OCI-LY7 (cell line): ENCODE measurements around the gene ANG. TPM values are rescaled to one million over a fixed set of nuclear protein-coding genes. Genes with fewer than 3 reads are reported as not detected.
"Not testable (repeated sequence)": the region's sequence is repeated elsewhere in the genome, so short reads cannot be mapped to it uniquely, and the experiment has no call there.

ENCODE experiments used
- BruUV-seq: library from RNA; stranded (reverse); fragments of 400-500 nt; replicated peaks from 2 replicates; lab custom pipeline; 2021; lab: Mats Ljungman, UMichigan
- CTCF ChIA-PET: fragments of 300-600 bp; sonication (Branson Sonifier 250); formaldehyde crosslinking; loops from one replicate; lab custom pipeline; 2022; ENCODE audit warnings: antibody characterized with exemption; ENCODE audit not compliant: unreplicated experiment; lab: Charles Lee
- POLR2A ChIA-PET: fragments of 300-600 bp; sonication (Branson Sonifier 250); formaldehyde crosslinking; loops from one replicate; lab custom pipeline; 2022; ENCODE audit warnings: antibody characterized with exemption; lab: Charles Lee
- DNase-seq: peaks from one replicate; pipeline ENCODE4 v3.0.0-alpha.2; 2015; ENCODE audit warnings: low spot score
- H2AFZ ChIP-seq: fragments of 200-600 bp; sonication (generic), shearing (Covaris generic); 2 replicates; pipeline ENCODE4 v1.6.1; 2014; ENCODE audit warnings: mild to moderate bottlenecking, antibody characterized with exemption, low read length, moderate library complexity
- H3K27ac ChIP-seq: fragments of 200-600 bp; sonication (generic); 2 replicates; pipeline ENCODE4 v1.5.1; 2014; ENCODE audit warnings: mixed run types, low read depth, mild to moderate bottlenecking, moderate library complexity, low read length, inconsistent platforms; ENCODE audit not compliant: poor library complexity, severe bottlenecking
- H3K36me3 ChIP-seq: fragments of 200-600 bp; sonication (generic); 2 replicates; pipeline ENCODE4 v1.6.1; 2014; ENCODE audit warnings: mild to moderate bottlenecking, antibody characterized with exemption, low read length, moderate library complexity, mixed read lengths; ENCODE audit not compliant: insufficient read depth
- H3K4me1 ChIP-seq: fragments of 200-600 bp; sonication (generic); 2 replicates; pipeline ENCODE4 v1.5.1; 2014; ENCODE audit warnings: mild to moderate bottlenecking, low read length; ENCODE audit not compliant: insufficient read depth, poor library complexity, severe bottlenecking
- H3K4me2 ChIP-seq: fragments of 200-600 bp; sonication (generic); 2 replicates; pipeline ENCODE4 v1.6.1; 2014; ENCODE audit warnings: mild to moderate bottlenecking, low read length
- H3K4me3 ChIP-seq: fragments of 200-600 bp; sonication (generic); 2 replicates; pipeline ENCODE4 v1.5.1; 2014; ENCODE audit warnings: mild to moderate bottlenecking, low read depth, low read length; ENCODE audit not compliant: poor library complexity, severe bottlenecking
- H3K79me2 ChIP-seq: fragments of 200-600 bp; sonication (generic); 2 replicates; pipeline ENCODE4 v1.6.1; 2016; ENCODE audit warnings: low read depth, mild to moderate bottlenecking, low read length, moderate library complexity, mixed read lengths; ENCODE audit not compliant: insufficient read depth
- H3K9me2 ChIP-seq: fragments of 200-600 bp; sonication (generic); 2 replicates; pipeline ENCODE4 v1.6.1; 2016; ENCODE audit warnings: mild to moderate bottlenecking, low read length, mixed read lengths; ENCODE audit not compliant: insufficient read depth
- H3K9me3 ChIP-seq: fragments of 200-600 bp; sonication (generic); 2 replicates; pipeline ENCODE4 v1.6.1; 2014; ENCODE audit warnings: mild to moderate bottlenecking, mixed run types, low read length, mixed read lengths
- H4K20me1 ChIP-seq: fragments of 200-600 bp; sonication (generic); 2 replicates; pipeline ENCODE4 v1.6.1; 2014; ENCODE audit warnings: mild to moderate bottlenecking, antibody characterized with exemption, low read length, moderate library complexity, mixed read lengths; ENCODE audit not compliant: insufficient read depth
- CTCF ChIP-seq: fragments of 200-600 bp; sonication (generic); conservative IDR thresholded peaks from 2 replicates; pipeline ENCODE4 v1.5.1; 2014; ENCODE audit warnings: mild to moderate bottlenecking, antibody characterized with exemption, low read length, moderate library complexity, mixed read lengths
- EZH2phosphoT487 ChIP-seq: fragments of 200-600 bp; sonication (generic); IDR thresholded peaks from 2 replicates; pipeline ENCODE4 v1.6.1; 2018; ENCODE audit warnings: low read depth, borderline replicate concordance, mild to moderate bottlenecking, mixed run types, antibody characterized with exemption, low read length, moderate library complexity, mixed read lengths
- intact Hi-C: fragments of 100-400 bp; cut with micrococcal nuclease; formaldehyde crosslinking; loops from one replicate; pipeline ENCODE4 v1.10.0; 2022; ENCODE audit not compliant: unreplicated experiment
- total RNA-seq, 2 experiments: library from RNA; depleted of rRNA in 1 of 2; stranded (reverse); fragments of >200 nt in 1 of 2; shearing (Covaris generic) in 1 of 2; gene quantifications; 2 replicates each; pipeline ENCODE4 v1.2.3, GENCODE V29; 2014 to 2022

The ANG gene
- total RNA-seq, 2 experiments from 2014 or later: not detected

GRCh38 chr14:20733684-20734429 is 45.3 kb downstream of the ANG start:
- ChIA-PET POLR2A (no interaction called here), CTCF (no interaction called here)
- no peaks in the 10 kb centered on the region for H3K9me2 ChIP-seq
- no peaks in the 10 kb centered on the region for H3K36me3 ChIP-seq
- TF ChIP-seq EZH2phosphoT487: no peak
- TF ChIP-seq CTCF: no peak
- intact Hi-C loops: no loop called here
- H3K4me2 ChIP-seq: no peak overlapping the region
- no peak for DNase-seq
- no peaks in the 10 kb centered on the region for H3K9me3 ChIP-seq
- no TSS peak for BruUV-seq
- H3K4me3 ChIP-seq: no peak overlapping the region
- no peaks in the 10 kb centered on the region for H3K79me2 ChIP-seq
- no peaks in the 10 kb centered on the region for H3K4me1 ChIP-seq
- no peaks in the 10 kb centered on the region for H4K20me1 ChIP-seq
- H3K27ac ChIP-seq: no peak overlapping the region
- no peak overlapping the region for H2AFZ ChIP-seq

- intact Hi-C loops: no loop called here
- Histone ChIP-seq H3K27ac (no peak overlapping the region), H3K36me3 (no peaks in the 10 kb centered on the region), H3K4me1 (no peaks in the 10 kb centered on the region), H3K9me3 (no peaks in the 10 kb centered on the region), H3K79me2 (no peaks in the 10 kb centered on the region), H2AFZ (no peak overlapping the region), H3K4me3 (no peak overlapping the region), H3K9me2 (no peaks in the 10 kb centered on the region), H4K20me1 (no peaks in the 10 kb centered on the region), H3K4me2 (no peak overlapping the region)
- ChIA-PET POLR2A (interaction anchor here (0.8 kb wide), 1 partner anchor 23 kb away, joined by 4 read pairs; no protein-coding TSS in a partner anchor), CTCF (no interaction called here)
- DNase-seq: no peak
- no TSS peak for BruUV-seq
- no peak for TF ChIP-seq EZH2phosphoT487
- no peak for TF ChIP-seq CTCF
Observed at GRCh38 chr14:20734430-20734806, 45.9 kb downstream of the ANG start.

GRCh38 chr14:20738292-20738691 is 49.7 kb downstream of the ANG start:
- H3K9me3 ChIP-seq, DNase-seq, H3K9me2 ChIP-seq, H4K20me1 ChIP-seq, H2AFZ ChIP-seq, H3K4me1 ChIP-seq, H3K4me3 ChIP-seq, H3K36me3 ChIP-seq, BruUV-seq, CTCF ChIA-PET, H3K79me2 ChIP-seq, H3K4me2 ChIP-seq, H3K27ac ChIP-seq, intact Hi-C loops: not testable (repeated sequence)
- POLR2A ChIA-PET: interaction anchor here (0.6 kb wide), 2 partner anchors 8 to 204 kb away, joined by 4 read pairs; no protein-coding TSS in a partner anchor
